Duodenal mucosa (tissue), 2 donors: Measurements from ENCODE around the gene TEKT1.
"Not testable (repeated sequence)": the region's sequence is repeated elsewhere in the genome, so short reads cannot be mapped to it uniquely, and the experiment has no call there.

Experiments used
- H3K27ac ChIP-seq: one replicate; pipeline ENCODE4 v1.7.0; 2013; ENCODE audit warnings: low read depth, low read length
- H3K27me3 ChIP-seq, 2 donors: one replicate each; pipeline ENCODE4 v1.7.0; 2013; ENCODE audit warnings: low read length in 2 of 2, control low read depth in 1 of 2; ENCODE audit not compliant: insufficient read depth in 2 of 2, control insufficient read depth in 1 of 2
- H3K36me3 ChIP-seq, 2 donors: one replicate each; pipeline ENCODE4 v1.7.0; 2013; ENCODE audit warnings: low read length in 2 of 2, control low read depth in 1 of 2; ENCODE audit not compliant: insufficient read depth in 2 of 2, control insufficient read depth in 1 of 2
- H3K4me1 ChIP-seq, 2 donors: one replicate each; pipeline ENCODE4 v1.7.0; 2013; ENCODE audit warnings: low read length in 2 of 2, control low read depth in 1 of 2; ENCODE audit not compliant: insufficient read depth in 2 of 2, control insufficient read depth in 1 of 2
- H3K4me3 ChIP-seq, 2 donors: one replicate each; pipeline ENCODE4 v1.7.0; 2013; ENCODE audit warnings: low read length in 2 of 2, low read depth in 1 of 2
- H3K9ac ChIP-seq, 2 donors: one replicate each; pipeline ENCODE4 v1.7.0; 2013; ENCODE audit warnings: low read length in 2 of 2, low read depth in 1 of 2
- H3K9me3 ChIP-seq, 2 donors: one replicate each; pipeline ENCODE4 v1.7.0; 2013; ENCODE audit warnings: low read length in 2 of 2, control low read depth in 1 of 2; ENCODE audit not compliant: control insufficient read depth in 1 of 2

TEKT1 gene

GRCh38 chr17:6818938-6819337, 12.6 kb downstream of the TEKT1 start:
- H3K9me3 ChIP-seq: no peaks in the 10 kb centered on the region
- H3K4me1 ChIP-seq: no peaks in the 10 kb centered on the region
- no peak overlapping the region for H3K4me3 ChIP-seq
- no peaks in the 10 kb centered on the region for H3K36me3 ChIP-seq
- H3K27me3 ChIP-seq: peaks cover 0 to 3% of the 10 kb centered on the region in 2 donors
- no peak overlapping the region for H3K9ac ChIP-seq
- no peak overlapping the region for H3K27ac ChIP-seq

- not testable (repeated sequence) for H3K9me3 ChIP-seq, H3K4me3 ChIP-seq, H3K9ac ChIP-seq, H3K27me3 ChIP-seq, H3K27ac ChIP-seq, H3K36me3 ChIP-seq, H3K4me1 ChIP-seq
Observed at GRCh38 chr17:6816368-6816767, 15.2 kb downstream of the TEKT1 start.

DNA sequence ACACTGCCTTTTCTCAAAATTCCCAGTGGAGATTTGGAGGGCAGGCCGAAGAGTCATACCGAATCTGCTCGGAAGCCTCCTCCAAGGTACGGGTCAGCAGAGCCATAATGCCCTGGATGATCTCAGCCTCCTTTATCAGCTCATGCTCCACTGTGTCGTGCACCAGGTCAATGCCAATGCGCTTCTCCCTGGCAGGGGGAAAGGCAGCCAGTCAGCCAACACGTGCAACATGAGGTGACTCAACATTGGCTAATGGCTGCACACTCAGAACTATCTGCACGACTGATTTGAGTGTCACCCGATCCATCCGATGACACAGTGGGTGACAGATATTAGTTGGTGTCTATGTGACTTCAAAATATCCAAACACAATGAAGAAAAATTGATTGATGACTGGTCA, 15.8 kb downstream of the TEKT1 start:
- no peak overlapping the region for H3K27ac ChIP-seq
- H3K36me3 ChIP-seq: no peaks in the 10 kb centered on the region
- peaks cover 0 to 3% of the 10 kb centered on the region in 2 donors for H3K27me3 ChIP-seq
- H3K4me1 ChIP-seq: no peaks in the 10 kb centered on the region
- H3K9me3 ChIP-seq: no peaks in the 10 kb centered on the region
- no peak overlapping the region for H3K9ac ChIP-seq
- H3K4me3 ChIP-seq: no peak overlapping the region

DNA sequence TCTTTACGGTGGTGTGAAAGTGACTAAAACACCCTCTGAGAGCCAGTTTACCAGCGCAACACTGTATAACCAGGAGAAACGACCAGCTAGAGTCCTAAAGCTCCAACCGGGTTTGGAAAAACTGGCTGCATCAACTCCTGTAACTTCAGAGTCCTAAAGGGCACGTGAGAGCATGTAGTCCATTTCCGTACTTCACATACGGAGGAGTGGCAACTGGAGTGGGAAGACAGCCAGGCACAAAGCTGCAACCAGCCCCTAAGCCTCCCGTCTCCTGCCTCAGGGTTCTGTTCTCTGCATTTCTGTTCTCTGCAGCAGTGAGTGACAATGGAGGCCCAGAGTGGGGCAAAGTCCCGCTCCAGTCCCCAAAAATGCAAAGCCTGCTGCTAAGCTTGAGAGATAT, 19.2 kb downstream of the TEKT1 start:
- Histone ChIP-seq H3K4me3 (no peak overlapping the region), H3K27me3 (no peaks in the 10 kb centered on the region), H3K36me3 (no peaks in the 10 kb centered on the region), H3K9me3 (no peaks in the 10 kb centered on the region), H3K9ac (no peak overlapping the region), H3K27ac (no peak overlapping the region), H3K4me1 (no peaks in the 10 kb centered on the region)

- Histone ChIP-seq H3K4me3 (no peak overlapping the region), H3K27ac (no peak overlapping the region), H3K4me1 (no peaks in the 10 kb centered on the region), H3K9me3 (no peaks in the 10 kb centered on the region), H3K36me3 (no peaks in the 10 kb centered on the region), H3K9ac (no peak overlapping the region), H3K27me3 (no peaks in the 10 kb centered on the region)
Observed at GRCh38 chr17:6811510-6811909, 20.0 kb downstream of the TEKT1 start.

DNA sequence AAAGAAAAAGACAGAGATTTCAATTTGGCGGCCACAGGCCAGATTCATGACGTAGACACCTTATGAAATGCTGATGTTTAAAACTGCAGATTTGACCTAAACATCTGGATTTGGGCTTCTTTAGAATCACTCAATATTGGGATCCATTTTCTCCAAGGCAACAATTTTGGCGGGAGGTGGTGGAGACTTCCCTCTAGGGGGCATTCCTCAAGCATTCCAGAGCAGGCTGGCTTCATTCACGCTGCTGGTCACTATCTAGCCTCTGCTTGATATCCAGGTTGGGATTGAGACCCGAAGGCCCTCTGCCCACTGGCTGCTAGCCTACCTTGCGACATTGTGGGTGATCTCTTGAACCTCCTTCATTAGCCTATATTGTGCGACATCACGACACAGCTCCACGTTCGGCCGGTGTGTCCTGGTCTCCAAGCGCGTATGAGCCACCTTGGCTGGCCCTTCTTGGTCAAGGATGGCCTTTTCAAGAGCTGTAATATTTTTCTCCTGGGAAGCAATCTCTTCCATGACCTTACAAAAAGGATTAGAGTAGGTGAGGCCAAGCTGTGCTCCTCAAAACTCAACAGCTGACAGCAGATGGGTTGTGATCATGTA, 31.0 kb downstream of the TEKT1 start:
- Histone ChIP-seq H3K4me3 (no peak overlapping the region), H3K36me3 (no peaks in the 10 kb centered on the region), H3K27ac (no peak overlapping the region), H3K4me1 (peaks cover 0 to 9% of the 10 kb centered on the region in 2 donors), H3K9ac (no peak overlapping the region), H3K27me3 (no peaks in the 10 kb centered on the region), H3K9me3 (no peaks in the 10 kb centered on the region)

DNA sequence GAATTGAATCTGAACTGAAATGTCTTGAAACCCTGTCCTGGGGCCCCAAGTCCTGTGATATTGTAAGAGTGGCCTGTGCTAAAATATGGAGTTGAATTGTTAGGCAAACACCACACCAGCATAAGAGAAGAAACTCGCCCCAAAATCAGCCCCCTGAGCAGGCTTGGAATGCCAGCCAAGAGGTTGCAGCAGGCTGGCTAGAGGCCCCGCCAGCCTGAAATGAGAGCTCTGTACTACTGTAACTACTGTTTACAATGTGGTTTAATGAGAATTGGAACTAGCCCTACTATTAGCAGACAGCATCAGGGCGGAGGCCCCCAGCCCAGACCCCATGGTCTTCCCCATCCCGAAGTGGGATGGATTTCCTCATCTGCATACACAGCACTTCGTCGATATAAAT, 31.8 kb downstream of the TEKT1 start:
- Histone ChIP-seq H3K4me1 (peaks cover 0 to 9% of the 10 kb centered on the region in 2 donors), H3K4me3 (no peak overlapping the region), H3K27ac (no peak overlapping the region), H3K9ac (no peak overlapping the region), H3K27me3 (no peaks in the 10 kb centered on the region), H3K36me3 (no peaks in the 10 kb centered on the region), H3K9me3 (no peaks in the 10 kb centered on the region)

GRCh38 chr17:6797718-6798351, 33.7 kb downstream of the TEKT1 start:
- H3K4me3 ChIP-seq: no peak overlapping the region
- no peak overlapping the region for H3K9ac ChIP-seq
- H3K9me3 ChIP-seq: no peaks in the 10 kb centered on the region
- no peaks in the 10 kb centered on the region for H3K36me3 ChIP-seq
- H3K4me1 ChIP-seq: peaks cover 0 to 9% of the 10 kb centered on the region in 2 donors
- no peaks in the 10 kb centered on the region for H3K27me3 ChIP-seq
- no peak overlapping the region for H3K27ac ChIP-seq

GRCh38 chr17:6796887-6797490, 34.5 kb downstream of the TEKT1 start:
- Histone ChIP-seq H3K27ac (no peak overlapping the region), H3K4me3 (no peak overlapping the region), H3K36me3 (no peaks in the 10 kb centered on the region), H3K27me3 (no peaks in the 10 kb centered on the region), H3K4me1 (peaks cover 0 to 9% of the 10 kb centered on the region in 2 donors), H3K9me3 (no peaks in the 10 kb centered on the region), H3K9ac (no peak overlapping the region)

GRCh38 chr17:6796017-6796886, 35.3 kb downstream of the TEKT1 start:
- Histone ChIP-seq H3K4me3 (no peak overlapping the region), H3K27ac (no peak overlapping the region), H3K36me3 (no peaks in the 10 kb centered on the region), H3K27me3 (no peaks in the 10 kb centered on the region), H3K9me3 (no peaks in the 10 kb centered on the region), H3K4me1 (peaks cover 0 to 9% of the 10 kb centered on the region in 2 donors), H3K9ac (no peak overlapping the region)
